ENCODE measurements around the gene TP53BP2. TPM values are rescaled to one million over a fixed set of nuclear protein-coding genes. Genes with fewer than 3 reads are reported as not detected.

The TP53BP2 gene
- total RNA-seq, 1 donor from 2014 or later, result 34.4 TPM

DNA sequence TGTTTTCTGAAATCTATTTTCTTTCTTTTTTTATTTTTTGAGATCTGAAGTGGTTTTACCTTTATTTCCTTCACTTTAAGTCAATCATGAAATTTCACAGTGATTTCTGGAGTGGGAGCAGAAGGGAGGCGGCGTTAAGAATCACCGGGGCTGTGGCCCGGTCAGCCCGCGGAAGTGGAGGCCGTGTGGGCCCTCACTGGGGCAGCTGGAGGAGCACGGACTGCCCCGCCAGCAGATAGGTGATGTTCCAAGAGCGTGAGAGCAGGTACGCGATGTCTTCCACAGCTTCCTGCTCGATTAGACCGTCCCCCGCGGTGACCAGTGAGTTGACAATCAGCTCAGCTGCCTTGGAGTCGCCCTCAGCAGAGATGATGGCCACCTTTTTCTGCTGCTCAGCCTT is 10.6 kb upstream of the TP53BP2 start:
- no peak overlapping the region for H3K4me3 ChIP-seq (ENCODE audit: low read length in 3 of 3)
- H3K9me3 ChIP-seq (ENCODE audit: control insufficient read depth in 3 of 3, low read length in 3 of 3), result no peaks in the 10 kb centered on the region
- H3K27me3 ChIP-seq (ENCODE audit: control insufficient read depth in 3 of 3, insufficient read depth in 3 of 3, low read length in 3 of 3), result peaks cover 0 to 3% (median 0%) of the 10 kb centered on the region in 3 donors
- H3K27ac ChIP-seq (ENCODE audit: low read depth, low read length), result no peak overlapping the region
- H3K9ac ChIP-seq (ENCODE audit: low read depth in 1 of 3, low read length in 3 of 3), result no peak overlapping the region
- no peaks in the 10 kb centered on the region for H3K36me3 ChIP-seq (ENCODE audit: control insufficient read depth in 3 of 3, insufficient read depth in 3 of 3, low read length in 3 of 3)
- no peaks in the 10 kb centered on the region for H3K4me1 ChIP-seq (ENCODE audit: control insufficient read depth in 3 of 3, insufficient read depth in 3 of 3, low read length in 3 of 3)

DNA sequence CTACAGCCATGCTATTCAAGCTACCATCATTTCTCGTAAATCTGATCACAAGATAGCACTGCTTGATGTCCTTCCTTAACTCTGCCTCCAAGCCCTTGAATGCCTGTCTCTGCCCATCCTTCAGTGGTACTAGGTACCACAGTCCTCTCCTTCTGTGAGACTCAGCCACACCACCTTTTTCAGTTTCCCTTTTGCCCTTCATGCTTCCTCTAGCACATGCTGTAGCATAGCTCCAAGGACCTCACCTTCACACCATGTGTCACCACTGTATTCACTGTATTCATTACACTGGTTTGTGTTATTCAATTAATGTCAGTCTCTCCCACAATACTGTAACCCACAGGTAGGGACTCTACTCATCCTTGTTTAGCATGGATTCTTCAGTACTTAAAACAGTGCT is 8.0 kb upstream of the TP53BP2 start:
- Histone ChIP-seq H3K27me3 (ENCODE audit: control insufficient read depth in 3 of 3, insufficient read depth in 3 of 3, low read length in 3 of 3) (peaks cover 0 to 3% (median 0%) of the 10 kb centered on the region in 3 donors), H3K9ac (ENCODE audit: low read depth in 1 of 3, low read length in 3 of 3) (no peak overlapping the region), H3K9me3 (ENCODE audit: control insufficient read depth in 3 of 3, low read length in 3 of 3) (no peaks in the 10 kb centered on the region), H3K36me3 (ENCODE audit: control insufficient read depth in 3 of 3, insufficient read depth in 3 of 3, low read length in 3 of 3) (no peaks in the 10 kb centered on the region), H3K27ac (ENCODE audit: low read depth, low read length) (no peak overlapping the region), H3K4me3 (ENCODE audit: low read length in 3 of 3) (no peak overlapping the region), H3K4me1 (ENCODE audit: control insufficient read depth in 3 of 3, insufficient read depth in 3 of 3, low read length in 3 of 3) (no peaks in the 10 kb centered on the region)

DNA sequence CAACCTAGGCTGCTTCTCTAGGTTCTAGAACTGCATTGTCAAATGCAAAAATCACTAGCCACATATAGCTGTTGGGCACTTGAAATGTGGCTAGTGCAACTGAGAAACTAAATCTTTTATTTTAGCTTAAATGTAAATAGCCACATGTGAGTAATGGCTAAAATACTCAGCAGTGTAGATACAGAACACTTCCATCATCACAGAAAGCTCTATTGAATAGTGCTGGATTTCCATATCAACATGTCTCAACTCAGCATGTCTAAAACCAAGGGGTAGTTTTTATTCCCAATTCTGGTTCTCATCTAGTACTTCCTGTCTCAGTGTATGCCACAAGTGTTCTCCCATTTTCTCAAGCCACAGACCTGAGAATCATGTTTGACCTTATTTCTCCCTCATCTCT is 7.5 kb upstream of the TP53BP2 start:
- no peak overlapping the region for H3K9ac ChIP-seq (ENCODE audit: low read depth in 1 of 3, low read length in 3 of 3)
- peaks cover 0 to 3% (median 0%) of the 10 kb centered on the region in 3 donors for H3K27me3 ChIP-seq (ENCODE audit: control insufficient read depth in 3 of 3, insufficient read depth in 3 of 3, low read length in 3 of 3)
- no peak overlapping the region for H3K27ac ChIP-seq (ENCODE audit: low read depth, low read length)
- H3K4me3 ChIP-seq (ENCODE audit: low read length in 3 of 3), result no peak overlapping the region
- no peaks in the 10 kb centered on the region for H3K4me1 ChIP-seq (ENCODE audit: control insufficient read depth in 3 of 3, insufficient read depth in 3 of 3, low read length in 3 of 3)
- no peaks in the 10 kb centered on the region for H3K36me3 ChIP-seq (ENCODE audit: control insufficient read depth in 3 of 3, insufficient read depth in 3 of 3, low read length in 3 of 3)
- H3K9me3 ChIP-seq (ENCODE audit: control insufficient read depth in 3 of 3, low read length in 3 of 3), result no peaks in the 10 kb centered on the region

GRCh38 chr1:223852337-223852736 is 6.6 kb upstream of the TP53BP2 start:
- Histone ChIP-seq H3K36me3 (ENCODE audit: control insufficient read depth in 3 of 3, insufficient read depth in 3 of 3, low read length in 3 of 3) (no peaks in the 10 kb centered on the region), H3K9ac (ENCODE audit: low read depth in 1 of 3, low read length in 3 of 3) (no peak overlapping the region), H3K27me3 (ENCODE audit: control insufficient read depth in 3 of 3, insufficient read depth in 3 of 3, low read length in 3 of 3) (peaks cover 0 to 3% (median 0%) of the 10 kb centered on the region in 3 donors), H3K4me3 (ENCODE audit: low read length in 3 of 3) (no peak overlapping the region), H3K9me3 (ENCODE audit: control insufficient read depth in 3 of 3, low read length in 3 of 3) (no peaks in the 10 kb centered on the region), H3K27ac (ENCODE audit: low read depth, low read length) (no peak overlapping the region), H3K4me1 (ENCODE audit: control insufficient read depth in 3 of 3, insufficient read depth in 3 of 3, low read length in 3 of 3) (peaks cover 0 to under 1% (median 0%) of the 10 kb centered on the region in 3 donors)

DNA sequence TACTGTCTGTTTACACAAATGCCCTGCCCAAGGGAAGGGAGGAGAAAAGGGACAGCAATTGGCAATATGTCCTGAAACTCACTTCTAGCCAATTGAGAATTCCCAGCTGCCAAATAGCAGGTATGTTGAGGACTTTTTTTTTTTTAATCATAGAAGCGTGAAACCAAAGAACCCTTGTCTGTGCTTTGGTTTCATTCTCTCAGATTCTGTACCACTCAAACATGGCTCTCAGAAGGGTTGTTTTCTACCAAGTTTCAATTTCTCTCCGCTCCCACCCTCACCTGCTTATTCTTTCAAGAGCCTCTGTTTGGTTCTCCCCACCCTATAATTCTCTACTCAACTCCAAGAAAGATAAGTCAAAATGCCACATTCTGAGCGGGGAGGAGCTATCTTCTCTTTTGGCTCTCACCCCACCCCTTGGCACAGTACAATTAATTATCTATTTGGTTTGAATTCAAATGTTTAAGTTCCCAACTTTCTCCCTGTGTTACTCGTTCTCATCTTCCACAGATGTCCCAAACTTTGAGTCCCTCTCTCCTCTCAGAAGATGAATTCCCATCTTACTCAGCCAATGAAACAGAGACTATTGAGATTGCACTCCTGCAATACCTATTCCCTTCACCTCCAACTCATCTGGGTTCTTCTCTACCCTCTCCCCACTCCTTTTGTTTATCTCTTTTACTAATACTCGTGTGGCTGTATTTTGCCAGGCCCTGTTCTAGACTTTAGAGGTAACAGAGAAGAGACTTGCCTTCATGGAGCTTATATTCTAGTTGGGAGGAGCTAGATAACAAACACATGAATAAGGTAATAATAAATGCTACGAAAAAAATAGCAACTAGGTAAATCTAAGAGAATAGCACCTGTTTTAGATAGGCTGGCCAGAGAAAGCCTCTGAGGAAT is 3.9 kb upstream of the TP53BP2 start:
- Histone ChIP-seq H3K27me3 (ENCODE audit: control insufficient read depth in 3 of 3, insufficient read depth in 3 of 3, low read length in 3 of 3) (peaks cover 0 to 3% (median 0%) of the 10 kb centered on the region in 3 donors), H3K4me3 (ENCODE audit: low read length in 3 of 3) (no peak overlapping the region), H3K36me3 (ENCODE audit: control insufficient read depth in 3 of 3, insufficient read depth in 3 of 3, low read length in 3 of 3) (no peaks in the 10 kb centered on the region), H3K9me3 (ENCODE audit: control insufficient read depth in 3 of 3, low read length in 3 of 3) (no peaks in the 10 kb centered on the region), H3K27ac (ENCODE audit: low read depth, low read length) (no peak overlapping the region), H3K9ac (ENCODE audit: low read depth in 1 of 3, low read length in 3 of 3) (no peak overlapping the region), H3K4me1 (ENCODE audit: control insufficient read depth in 3 of 3, insufficient read depth in 3 of 3, low read length in 3 of 3) (peaks cover 3 to 8% (median 3%) of the 10 kb centered on the region in 3 donors)

GRCh38 chr1:223848536-223848935 is 2.8 kb upstream of the TP53BP2 start:
- Histone ChIP-seq H3K4me3 (ENCODE audit: low read length in 3 of 3) (no peak overlapping the region), H3K4me1 (ENCODE audit: control insufficient read depth in 3 of 3, insufficient read depth in 3 of 3, low read length in 3 of 3) (peaks cover 3 to 11% (median 8%) of the 10 kb centered on the region in 3 donors), H3K36me3 (ENCODE audit: control insufficient read depth in 3 of 3, insufficient read depth in 3 of 3, low read length in 3 of 3) (no peaks in the 10 kb centered on the region), H3K27me3 (ENCODE audit: control insufficient read depth in 3 of 3, insufficient read depth in 3 of 3, low read length in 3 of 3) (no peaks in the 10 kb centered on the region), H3K9ac (ENCODE audit: low read depth in 1 of 3, low read length in 3 of 3) (no peak overlapping the region), H3K27ac (ENCODE audit: low read depth, low read length) (no peak overlapping the region), H3K9me3 (ENCODE audit: control insufficient read depth in 3 of 3, low read length in 3 of 3) (no peaks in the 10 kb centered on the region)

DNA sequence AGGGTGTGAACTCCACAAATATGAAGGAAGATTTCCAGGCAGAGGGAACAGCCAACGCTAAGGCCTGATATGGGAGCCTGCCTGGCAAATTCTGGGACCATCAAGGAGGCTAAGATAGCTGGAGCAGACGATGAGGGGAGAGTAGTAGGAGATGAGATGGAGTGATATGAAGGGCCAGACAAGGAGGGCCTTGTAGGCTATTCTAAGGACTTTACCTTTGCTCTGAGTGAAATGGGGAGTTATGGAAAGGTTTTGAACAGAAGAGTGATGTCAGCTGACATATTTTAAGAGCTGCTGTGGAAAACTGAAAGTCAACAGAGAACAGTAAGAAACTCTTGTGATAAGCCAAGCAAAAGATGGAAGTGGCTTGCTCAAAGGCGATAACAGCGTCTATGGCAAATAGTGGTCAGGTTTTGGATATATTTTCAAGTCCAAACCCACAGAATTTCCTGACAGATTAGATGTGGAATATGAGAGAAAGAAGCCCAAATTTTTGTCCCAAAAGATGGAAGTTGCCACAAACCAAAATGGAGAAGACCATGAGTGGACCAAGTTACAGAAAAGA is 2.1 kb upstream of the TP53BP2 start:
- no peak overlapping the region for H3K9ac ChIP-seq (ENCODE audit: low read depth in 1 of 3, low read length in 3 of 3)
- H3K36me3 ChIP-seq (ENCODE audit: control insufficient read depth in 3 of 3, insufficient read depth in 3 of 3, low read length in 3 of 3), result no peaks in the 10 kb centered on the region
- no peak overlapping the region for H3K4me3 ChIP-seq (ENCODE audit: low read length in 3 of 3)
- H3K27ac ChIP-seq (ENCODE audit: low read depth, low read length), result no peak overlapping the region
- no peaks in the 10 kb centered on the region for H3K27me3 ChIP-seq (ENCODE audit: control insufficient read depth in 3 of 3, insufficient read depth in 3 of 3, low read length in 3 of 3)
- H3K9me3 ChIP-seq (ENCODE audit: control insufficient read depth in 3 of 3, low read length in 3 of 3), result no peaks in the 10 kb centered on the region
- H3K4me1 ChIP-seq (ENCODE audit: control insufficient read depth in 3 of 3, insufficient read depth in 3 of 3, low read length in 3 of 3), result peaks cover 3 to 11% (median 9%) of the 10 kb centered on the region in 3 donors

DNA sequence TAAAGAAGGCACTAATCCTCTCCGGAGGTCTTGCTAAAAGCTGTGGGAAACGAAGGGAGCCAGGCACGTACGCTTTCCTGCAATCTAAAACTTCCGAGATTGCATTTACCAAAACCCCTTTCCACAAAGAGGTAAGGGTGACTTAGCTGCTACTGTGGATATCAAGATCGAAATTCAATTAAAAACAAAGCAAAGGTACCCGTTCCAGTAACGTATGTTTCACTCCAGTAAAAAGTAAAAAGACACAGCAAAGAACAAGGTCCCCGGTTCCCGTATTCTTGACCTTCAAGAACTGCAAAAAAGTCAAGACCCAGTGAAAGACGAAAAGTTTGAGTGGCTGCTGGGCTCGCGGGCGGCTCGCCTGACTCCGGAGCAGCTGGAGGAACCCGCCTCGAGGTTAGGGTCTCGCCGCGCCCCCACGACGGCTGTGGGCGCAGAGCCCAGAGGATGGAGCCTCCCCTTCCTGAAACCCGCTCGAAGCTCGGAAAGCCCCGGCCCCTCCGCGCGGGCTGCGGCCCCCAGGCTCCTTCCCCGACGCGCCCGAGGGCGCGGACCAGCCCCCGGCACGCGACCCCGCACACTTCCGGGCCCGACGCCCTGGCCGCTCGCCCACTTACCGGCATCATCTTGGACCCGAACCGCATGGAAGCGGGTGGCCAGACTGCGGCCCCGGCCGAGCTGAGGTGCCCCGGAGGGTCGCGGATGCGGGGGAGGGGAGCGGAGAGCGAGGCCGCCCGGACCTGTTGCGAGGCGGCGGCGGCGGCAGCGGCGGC is 524 bp downstream of the TP53BP2 start:
- Histone ChIP-seq H3K9me3 (ENCODE audit: control insufficient read depth in 3 of 3, low read length in 3 of 3) (no peaks in the 10 kb centered on the region), H3K4me3 (ENCODE audit: low read length in 3 of 3) (peak overlapping the region; percentile 58 to 90 (median 75)), H3K27me3 (ENCODE audit: control insufficient read depth in 3 of 3, insufficient read depth in 3 of 3, low read length in 3 of 3) (no peaks in the 10 kb centered on the region), H3K9ac (ENCODE audit: low read depth in 1 of 3, low read length in 3 of 3) (peak overlapping the region; percentile 77 to 87 (median 79)), H3K27ac (ENCODE audit: low read depth, low read length) (peak overlapping the region; percentile 90), H3K36me3 (ENCODE audit: control insufficient read depth in 3 of 3, insufficient read depth in 3 of 3, low read length in 3 of 3) (no peaks in the 10 kb centered on the region), H3K4me1 (ENCODE audit: control insufficient read depth in 3 of 3, insufficient read depth in 3 of 3, low read length in 3 of 3) (peaks cover 3 to 14% (median 11%) of the 10 kb centered on the region in 3 donors)

- Histone ChIP-seq H3K27ac (ENCODE audit: low read depth, low read length) (peak overlapping the region; percentile 90), H3K4me3 (ENCODE audit: low read length in 3 of 3) (peak overlapping the region; percentile 58 to 90 (median 75)), H3K27me3 (ENCODE audit: control insufficient read depth in 3 of 3, insufficient read depth in 3 of 3, low read length in 3 of 3) (no peaks in the 10 kb centered on the region), H3K36me3 (ENCODE audit: control insufficient read depth in 3 of 3, insufficient read depth in 3 of 3, low read length in 3 of 3) (no peaks in the 10 kb centered on the region), H3K9ac (ENCODE audit: low read depth in 1 of 3, low read length in 3 of 3) (peak overlapping the region; percentile 77 to 87 (median 79)), H3K9me3 (ENCODE audit: control insufficient read depth in 3 of 3, low read length in 3 of 3) (no peaks in the 10 kb centered on the region), H3K4me1 (ENCODE audit: control insufficient read depth in 3 of 3, insufficient read depth in 3 of 3, low read length in 3 of 3) (peaks cover 3 to 14% (median 11%) of the 10 kb centered on the region in 3 donors)
These were observed 1.0 kb downstream of the TP53BP2 start for GRCh38 chr1:223844787-223845036.
